B cell (primary cell): ENCODE measurements around the gene PTER. TPM values are rescaled to one million over a fixed set of nuclear protein-coding genes. Genes with fewer than 3 reads are reported as not detected.
A peak's percentile ranks its signal among the peaks of the same experiment; 100 is the strongest.

ENCODE experiments used
- ATAC-seq: fragments of 200-7000 bp; cut with Tn5 transposase; one replicate; pipeline ENCODE4 v1.10.0; 2021; ENCODE audit warnings: low read depth, mild to moderate bottlenecking, moderate number of reproducible peaks, moderate library complexity
- CTCF ChIA-PET: fragments of 350-600 bp; sonication (Branson Sonifier 250); formaldehyde crosslinking; loops from one replicate; lab custom pipeline; 2021; ENCODE audit warnings: antibody characterized with exemption, inconsistent platforms; lab: Charles Lee
- POLR2A ChIA-PET: fragments of 350-600 bp; sonication (Branson Sonifier 250); formaldehyde crosslinking; loops from one replicate; lab custom pipeline; 2021; ENCODE audit warnings: antibody characterized with exemption; lab: Charles Lee
- DNase-seq: peaks from one replicate; pipeline ENCODE4 v3.0.0; 2013
- H2AFZ ChIP-seq: 2 replicates; pipeline ENCODE4 v1.6.1; 2012; ENCODE audit warnings: mild to moderate bottlenecking, low read depth, low read length; ENCODE audit not compliant: insufficient read depth, poor library complexity, severe bottlenecking
- H3K27ac ChIP-seq, 2 donors: 1 replicate in 1 of 2; 2 replicates in 1 of 2; pipeline ENCODE4 v1.5.1; 2012 to 2013; ENCODE audit warnings: low read length in 2 of 2, mild to moderate bottlenecking in 2 of 2, moderate library complexity in 1 of 2
- H3K27me3 ChIP-seq, 4 experiments: fragments of 200-600 bp in 1 of 4; sonication (generic) in 1 of 4; replicated peaks in 1 of 4; 1 replicate in 2 of 4; 2 replicates in 2 of 4; pipeline versions ENCODE4 v1.6.1 to v1.7.0; 2013 to 2016; ENCODE audit warnings: low read length in 3 of 4, mild to moderate bottlenecking in 2 of 4, mixed read lengths in 1 of 4, moderate library complexity in 1 of 4; ENCODE audit not compliant: insufficient read depth in 4 of 4, control insufficient read depth in 3 of 4; ENCODE audit errors: control extremely low read depth in 1 of 4
- H3K36me3 ChIP-seq, 2 experiments: replicated peaks in 1 of 2; 1 replicate in 1 of 2; 2 replicates in 1 of 2; pipeline versions ENCODE4 v1.6.1 to v1.7.1; 2013; ENCODE audit warnings: low read length in 1 of 2; ENCODE audit not compliant: insufficient read depth in 2 of 2, control insufficient read depth in 1 of 2; ENCODE audit errors: control extremely low read depth in 1 of 2, extremely low read depth in 1 of 2
- H3K4me1 ChIP-seq, 2 donors: fragments of 200-600 bp in 1 of 2; sonication (generic) in 1 of 2; 1 replicate in 1 of 2; 2 replicates in 1 of 2; pipeline versions ENCODE4 v1.5.1 to v1.6.1; 2013 to 2017; ENCODE audit warnings: low read length in 2 of 2; ENCODE audit not compliant: control insufficient read depth in 2 of 2, insufficient read depth in 2 of 2
- H3K4me2 ChIP-seq: replicated peaks from 2 replicates; pipeline ENCODE3; 2012; ENCODE audit warnings: mild to moderate bottlenecking, low read depth, low read length; ENCODE audit not compliant: poor library complexity, severe bottlenecking
- H3K4me3 ChIP-seq, 5 experiments: fragments of 200-600 bp in 1 of 5; sonication (generic) in 1 of 5; 1 replicate in 3 of 5; 2 replicates in 2 of 5; pipeline versions ENCODE4 v1.5.1 to v1.7.0; 2011 to 2016; ENCODE audit warnings: low read length in 4 of 5, mild to moderate bottlenecking in 4 of 5, low read depth in 2 of 5, control low read depth in 1 of 5, moderate library complexity in 1 of 5; ENCODE audit not compliant: insufficient read depth in 1 of 5; ENCODE audit errors: control extremely low read depth in 1 of 5, extremely low read depth in 1 of 5
- H3K79me2 ChIP-seq: fragments of 200-600 bp; sonication (generic); one replicate; pipeline ENCODE4 v1.6.0; 2016; ENCODE audit warnings: low read length; ENCODE audit not compliant: control insufficient read depth, insufficient read depth
- H3K9ac ChIP-seq: fragments of 200-600 bp; sonication (generic); 2 replicates; pipeline ENCODE4 v1.6.1; 2017; ENCODE audit warnings: mild to moderate bottlenecking, low read length, moderate library complexity
- H3K9me3 ChIP-seq, 3 donors: one replicate each; pipeline versions ENCODE4 v1.6.1 to v1.7.1; 2013; ENCODE audit warnings: low read length in 2 of 3; ENCODE audit not compliant: control insufficient read depth in 2 of 3, insufficient read depth in 1 of 3; ENCODE audit errors: control extremely low read depth in 1 of 3
- H4K20me1 ChIP-seq: 2 replicates; pipeline ENCODE4 v1.6.0; 2012; ENCODE audit warnings: mild to moderate bottlenecking, low read length; ENCODE audit not compliant: insufficient read depth, control insufficient read depth, poor library complexity, severe bottlenecking
- H3K27ac Mint-ChIP-seq: one replicate; pipeline ENCODE4 v1.8.0; 2021; ENCODE audit warnings: mixed read lengths
- H3K27me3 Mint-ChIP-seq: one replicate; pipeline ENCODE4 v1.8.0; 2021; ENCODE audit warnings: mixed read lengths
- H3K4me1 Mint-ChIP-seq: one replicate; pipeline ENCODE4 v1.8.0; 2021; ENCODE audit warnings: mixed read lengths
- H3K4me3 Mint-ChIP-seq: one replicate; pipeline ENCODE4 v1.8.0; 2021; ENCODE audit warnings: mixed read lengths
- H3K9me3 Mint-ChIP-seq: one replicate; pipeline ENCODE4 v1.8.0; 2022; ENCODE audit warnings: mixed read lengths; ENCODE audit not compliant: insufficient read depth
- CTCF ChIP-seq: fragments of 200-600 bp; IDR thresholded peaks from one replicate; pipeline ENCODE4 v1.8.0; 2022; ENCODE audit warnings: antibody characterized with exemption, mild to moderate bottlenecking
- EZH2 ChIP-seq: IDR thresholded peaks from 2 replicates; pipeline ENCODE4 v1.6.1; 2012; ENCODE audit warnings: borderline replicate concordance, low read depth, mild to moderate bottlenecking, moderate library complexity, low read length; ENCODE audit not compliant: insufficient read depth, poor library complexity, severe bottlenecking
- WGBS: methylation state at CpG from one replicate; pipeline ENCODE4 v1.1.5; 2013; ENCODE audit warnings: missing lambda C conversion rate; ENCODE audit not compliant: insufficient coverage; 5-methylcytosine and 5-hydroxymethylcytosine counted together
- intact Hi-C: fragments of 100-400 bp; cut with micrococcal nuclease; formaldehyde crosslinking; loops from one replicate; pipeline ENCODE4 v1.10.0; 2022
- polyA plus RNA-seq: library from polyadenylated mRNA; depleted of rRNA; stranded (reverse); fragments of >200 nt; gene quantifications from 2 replicates; pipeline ENCODE4 v1.2.3, GENCODE V29; 2012
- total RNA-seq, 2 donors: library from RNA; stranded (reverse); fragments of 120-200 nt in 1 of 2; gene quantifications; 1 replicate in 1 of 2; 2 replicates in 1 of 2; pipeline versions ENCODE4 v1.2.3 to v1.2.4, GENCODE V29; 2013 to 2022

Gene PTER
- total and polyA plus RNA-seq, 2 donors (not counting 1 experiment from before 2014, with no cell fraction given), result 7.4 to 18.6 TPM

- Histone ChIP-seq H3K27ac (no peak overlapping the region), H2AFZ (no peak overlapping the region), H3K9me3 (peaks cover 0 to 7% (median 0%) of the 10 kb centered on the region in 3 donors), H3K4me3 (no peak overlapping the region), H3K36me3 (no peaks in the 10 kb centered on the region), H3K4me2 (peak overlapping the region; percentile 74), H3K4me1 (peaks cover 14 to 19% of the 10 kb centered on the region in 2 donors), H4K20me1 (no peaks in the 10 kb centered on the region), H3K79me2 (no peaks in the 10 kb centered on the region), H3K27me3 (peaks cover 0 to 29% (median 10%) of the 10 kb centered on the region in 4 experiments), H3K9ac (no peak overlapping the region)
- no peak for ATAC-seq
- Mint-ChIP-seq H3K27ac (no peak overlapping the region), H3K4me3 (peak overlapping the region; percentile 82), H3K27me3 (peaks cover 34% of the 10 kb centered on the region), H3K4me1 (peaks cover 18% of the 10 kb centered on the region), H3K9me3 (no peaks in the 10 kb centered on the region)
- TF ChIP-seq EZH2 (no peak), CTCF (no peak)
- WGBS, result 61% methylated on average over 28 of the region's 31 CpGs
- CTCF ChIA-PET, result interaction anchor here (0.7 kb wide), 1 partner anchor 866 kb away, joined by 3 read pairs; no protein-coding TSS in a partner anchor
- intact Hi-C loops, result no loop called here
- DNase-seq, result peak; percentile 4
- POLR2A ChIA-PET, result no interaction called here
Measured at GRCh38 chr10:16519250-16519907, 82.6 kb downstream of the PTER start.
